ENCODE results near the gene ITIH3. TPM values are rescaled to one million over a fixed set of nuclear protein-coding genes. Genes with fewer than 3 reads are reported as not detected.

ITIH3 gene
- total RNA-seq, 1 experiment from 2014 or later = 0.37 TPM

- TF ChIP-seq JAZF1 (CRISPR knock-in tag; IDR thresholded peaks at IDR 0.05) (no peak), TEAD4 (CRISPR knock-in tag; IDR thresholded peaks at IDR 0.05) (no peak), PREB (CRISPR knock-in tag; IDR thresholded peaks at IDR 0.05; ENCODE audit: borderline replicate concordance) (no peak)
Measured at GRCh38 chr3:52811452-52812011, 16.9 kb downstream of the ITIH3 start (continued).

- Mint-ChIP-seq H3K4me3 (no peak overlapping the region), H3K9me3 (no peaks in the 10 kb centered on the region), H3K4me1 (no peaks in the 10 kb centered on the region), H3K27me3 (ENCODE audit: low read depth) (no peaks in the 10 kb centered on the region), H3K27ac (no peak overlapping the region), H3K36me3 (no peaks in the 10 kb centered on the region)
- ChIA-PET POLR2A (no interaction called here), CTCF (interaction anchor here (3.6 to 5.1 kb wide), 2 partner anchors 15 to 21 kb away, joined by 14 to 25 read pairs; no protein-coding TSS in a partner anchor)
- DNase-seq (ENCODE audit: low spot score) (no peak), ATAC-seq (no peak)
- TF ChIP-seq, protein P1, sequence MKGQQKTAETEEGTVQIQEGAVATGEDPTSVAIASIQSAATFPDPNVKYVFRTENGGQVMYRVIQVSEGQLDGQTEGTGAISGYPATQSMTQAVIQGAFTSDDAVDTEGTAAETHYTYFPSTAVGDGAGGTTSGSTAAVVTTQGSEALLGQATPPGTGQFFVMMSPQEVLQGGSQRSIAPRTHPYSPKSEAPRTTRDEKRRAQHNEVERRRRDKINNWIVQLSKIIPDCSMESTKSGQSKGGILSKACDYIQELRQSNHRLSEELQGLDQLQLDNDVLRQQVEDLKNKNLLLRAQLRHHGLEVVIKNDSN (CRISPR knock-in tag; IDR thresholded peaks at IDR 0.05) = no peak
- TF ChIP-seq ZNF671 (CRISPR knock-in tag; IDR thresholded peaks at IDR 0.05) (no peak), GABPB1 (CRISPR knock-in tag; IDR thresholded peaks at IDR 0.05) (no peak), ATF1 (CRISPR knock-in tag; IDR thresholded peaks at IDR 0.05) (no peak), TP53 (CRISPR knock-in tag; IDR thresholded peaks at IDR 0.05) (no peak), TEAD4 (CRISPR knock-in tag; IDR thresholded peaks at IDR 0.05) (no peak), ZBTB21 (CRISPR knock-in tag; IDR thresholded peaks at IDR 0.05; ENCODE audit: borderline replicate concordance) (no peak), IRF2 (CRISPR knock-in tag; IDR thresholded peaks at IDR 0.05; ENCODE audit: borderline replicate concordance, low read depth) (no peak), OVOL2 (CRISPR knock-in tag; IDR thresholded peaks at IDR 0.05; ENCODE audit: borderline replicate concordance) (no peak), TEAD1 (CRISPR knock-in tag; IDR thresholded peaks at IDR 0.05) (no peak), ZNF416 (CRISPR knock-in tag; IDR thresholded peaks at IDR 0.05) (no peak)
- TF ChIP-seq, protein P2, sequence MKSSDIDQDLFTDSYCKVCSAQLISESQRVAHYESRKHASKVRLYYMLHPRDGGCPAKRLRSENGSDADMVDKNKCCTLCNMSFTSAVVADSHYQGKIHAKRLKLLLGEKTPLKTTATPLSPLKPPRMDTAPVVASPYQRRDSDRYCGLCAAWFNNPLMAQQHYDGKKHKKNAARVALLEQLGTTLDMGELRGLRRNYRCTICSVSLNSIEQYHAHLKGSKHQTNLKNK (CRISPR knock-in tag; IDR thresholded peaks at IDR 0.05) = no peak
- TF ChIP-seq, protein P3, sequence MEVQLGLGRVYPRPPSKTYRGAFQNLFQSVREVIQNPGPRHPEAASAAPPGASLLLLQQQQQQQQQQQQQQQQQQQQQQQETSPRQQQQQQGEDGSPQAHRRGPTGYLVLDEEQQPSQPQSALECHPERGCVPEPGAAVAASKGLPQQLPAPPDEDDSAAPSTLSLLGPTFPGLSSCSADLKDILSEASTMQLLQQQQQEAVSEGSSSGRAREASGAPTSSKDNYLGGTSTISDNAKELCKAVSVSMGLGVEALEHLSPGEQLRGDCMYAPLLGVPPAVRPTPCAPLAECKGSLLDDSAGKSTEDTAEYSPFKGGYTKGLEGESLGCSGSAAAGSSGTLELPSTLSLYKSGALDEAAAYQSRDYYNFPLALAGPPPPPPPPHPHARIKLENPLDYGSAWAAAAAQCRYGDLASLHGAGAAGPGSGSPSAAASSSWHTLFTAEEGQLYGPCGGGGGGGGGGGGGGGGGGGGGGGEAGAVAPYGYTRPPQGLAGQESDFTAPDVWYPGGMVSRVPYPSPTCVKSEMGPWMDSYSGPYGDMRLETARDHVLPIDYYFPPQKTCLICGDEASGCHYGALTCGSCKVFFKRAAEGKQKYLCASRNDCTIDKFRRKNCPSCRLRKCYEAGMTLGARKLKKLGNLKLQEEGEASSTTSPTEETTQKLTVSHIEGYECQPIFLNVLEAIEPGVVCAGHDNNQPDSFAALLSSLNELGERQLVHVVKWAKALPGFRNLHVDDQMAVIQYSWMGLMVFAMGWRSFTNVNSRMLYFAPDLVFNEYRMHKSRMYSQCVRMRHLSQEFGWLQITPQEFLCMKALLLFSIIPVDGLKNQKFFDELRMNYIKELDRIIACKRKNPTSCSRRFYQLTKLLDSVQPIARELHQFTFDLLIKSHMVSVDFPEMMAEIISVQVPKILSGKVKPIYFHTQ (CRISPR knock-in tag; IDR thresholded peaks at IDR 0.05) = no peak
- TF ChIP-seq, protein P4, sequence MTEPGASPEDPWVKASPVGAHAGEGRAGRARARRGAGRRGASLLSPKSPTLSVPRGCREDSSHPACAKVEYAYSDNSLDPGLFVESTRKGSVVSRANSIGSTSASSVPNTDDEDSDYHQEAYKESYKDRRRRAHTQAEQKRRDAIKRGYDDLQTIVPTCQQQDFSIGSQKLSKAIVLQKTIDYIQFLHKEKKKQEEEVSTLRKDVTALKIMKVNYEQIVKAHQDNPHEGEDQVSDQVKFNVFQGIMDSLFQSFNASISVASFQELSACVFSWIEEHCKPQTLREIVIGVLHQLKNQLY (CRISPR knock-in tag; IDR thresholded peaks at IDR 0.05) = no peak
Measured at GRCh38 chr3:52813810-52814209, 19.2 kb downstream of the ITIH3 start.

DNA sequence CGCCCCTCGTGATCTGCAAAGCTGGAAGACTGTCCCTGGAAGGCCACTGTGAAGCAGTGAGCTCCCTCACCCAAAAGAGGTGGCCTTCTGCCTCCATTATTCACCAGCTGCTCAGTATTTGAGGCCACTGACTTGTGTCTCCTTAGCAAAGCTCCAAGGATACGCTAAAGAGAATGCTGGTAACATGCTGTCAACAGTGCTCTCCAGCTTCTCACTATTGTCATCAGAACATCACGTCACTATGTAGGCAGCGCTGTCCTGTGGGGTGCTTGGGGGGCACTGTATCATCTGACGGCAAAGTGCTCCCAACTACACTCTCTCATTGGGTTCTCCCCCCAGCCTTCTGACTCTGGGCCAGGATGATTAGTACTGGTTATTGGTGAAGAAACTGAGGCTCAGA, 21.6 kb downstream of the ITIH3 start:
- CTCF ChIA-PET = interaction anchor here (1.1 to 1.5 kb wide), 5 partner anchors 10 to 24 kb away, joined by 3 to 6 read pairs (median 5); no protein-coding TSS in a partner anchor
- Mint-ChIP-seq H3K36me3 (no peaks in the 10 kb centered on the region), H3K4me3 (no peak overlapping the region), H3K4me1 (peaks cover 12% of the 10 kb centered on the region), H3K27me3 (ENCODE audit: low read depth) (no peaks in the 10 kb centered on the region), H3K27ac (no peak overlapping the region), H3K9me3 (no peaks in the 10 kb centered on the region)
- DNase-seq (ENCODE audit: low spot score) (no peak), ATAC-seq (no peak)
- TF ChIP-seq, protein P5, sequence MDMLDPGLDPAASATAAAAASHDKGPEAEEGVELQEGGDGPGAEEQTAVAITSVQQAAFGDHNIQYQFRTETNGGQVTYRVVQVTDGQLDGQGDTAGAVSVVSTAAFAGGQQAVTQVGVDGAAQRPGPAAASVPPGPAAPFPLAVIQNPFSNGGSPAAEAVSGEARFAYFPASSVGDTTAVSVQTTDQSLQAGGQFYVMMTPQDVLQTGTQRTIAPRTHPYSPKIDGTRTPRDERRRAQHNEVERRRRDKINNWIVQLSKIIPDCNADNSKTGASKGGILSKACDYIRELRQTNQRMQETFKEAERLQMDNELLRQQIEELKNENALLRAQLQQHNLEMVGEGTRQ (CRISPR knock-in tag; IDR thresholded peaks at IDR 0.05) = no peak
- no peak for TF ChIP-seq ESRRA (CRISPR knock-in tag; IDR thresholded peaks at IDR 0.05; ENCODE audit: borderline replicate concordance)
- TF ChIP-seq ZNF263 (CRISPR knock-in tag; IDR thresholded peaks at IDR 0.05; ENCODE audit: low read depth) = no peak
- no peak for TF ChIP-seq FOXK1 (CRISPR knock-in tag; IDR thresholded peaks at IDR 0.05)
- POLR2A ChIA-PET = interaction anchor here (0.6 kb wide), 1 partner anchor 165 kb away, joined by 3 read pairs; no protein-coding TSS in a partner anchor

Data from WTC11 (cell line).